22Rv1 (cell line): Measurements from ENCODE around the gene PYGO2.

ENCODE experiments used
- H3K27ac ChIP-seq: fragments of 450-650 bp; 2 replicates; pipeline ENCODE4 v1.5.1; 2017
- ZFX ChIP-seq: fragments of 450-650 bp; IDR thresholded peaks from 2 replicates; pipeline ENCODE4 v1.6.1; 2017; ENCODE audit warnings: antibody characterized with exemption, borderline replicate concordance
- TF ChIP-seq, protein P1 (sequence below): fragments of 450-650 bp; IDR thresholded peaks from 2 replicates; pipeline ENCODE4 v1.5.1; 2017; ENCODE audit warnings: mild to moderate bottlenecking

PYGO2 gene

DNA sequence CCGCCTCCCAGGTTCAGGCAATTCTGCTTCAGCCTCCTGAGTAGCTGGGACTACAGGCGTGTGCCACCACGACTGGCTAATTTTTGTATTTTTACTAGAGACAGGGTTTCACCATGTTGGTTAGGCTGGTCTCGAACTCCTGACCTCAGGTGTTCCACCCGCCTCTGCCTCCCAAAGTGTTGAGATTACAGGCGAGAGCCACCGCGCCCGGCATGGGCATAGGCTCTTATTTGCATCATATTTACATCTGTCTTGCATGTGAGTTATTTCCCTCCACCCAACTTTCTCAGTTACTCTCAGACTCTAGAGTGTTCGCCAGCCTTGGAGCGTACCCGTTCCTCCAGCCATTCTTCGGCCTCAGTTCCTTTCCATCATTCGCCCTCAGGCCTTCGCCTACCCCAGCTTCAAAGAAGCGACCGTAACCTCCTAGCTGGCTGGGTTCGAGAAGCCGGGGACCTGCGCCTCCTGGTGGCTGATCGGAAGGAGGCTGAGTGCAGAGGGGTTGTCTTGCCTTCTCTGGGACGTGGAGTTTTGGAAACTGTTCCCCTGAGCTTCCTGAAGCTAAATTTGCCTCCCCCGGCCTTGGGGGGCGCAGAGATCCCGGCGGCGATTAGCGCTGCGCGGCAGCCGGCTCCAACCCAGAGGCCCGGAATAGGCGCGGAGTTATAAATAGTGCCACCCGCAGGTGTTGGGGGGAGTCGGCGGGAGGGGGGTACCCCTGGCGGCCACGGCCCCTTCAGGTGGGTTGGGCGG is 37.4 kb upstream of the PYGO2 start:
- H3K27ac ChIP-seq: peak overlapping the region; percentile 98
- no peak for TF ChIP-seq ZFX
- TF ChIP-seq, protein P1, sequence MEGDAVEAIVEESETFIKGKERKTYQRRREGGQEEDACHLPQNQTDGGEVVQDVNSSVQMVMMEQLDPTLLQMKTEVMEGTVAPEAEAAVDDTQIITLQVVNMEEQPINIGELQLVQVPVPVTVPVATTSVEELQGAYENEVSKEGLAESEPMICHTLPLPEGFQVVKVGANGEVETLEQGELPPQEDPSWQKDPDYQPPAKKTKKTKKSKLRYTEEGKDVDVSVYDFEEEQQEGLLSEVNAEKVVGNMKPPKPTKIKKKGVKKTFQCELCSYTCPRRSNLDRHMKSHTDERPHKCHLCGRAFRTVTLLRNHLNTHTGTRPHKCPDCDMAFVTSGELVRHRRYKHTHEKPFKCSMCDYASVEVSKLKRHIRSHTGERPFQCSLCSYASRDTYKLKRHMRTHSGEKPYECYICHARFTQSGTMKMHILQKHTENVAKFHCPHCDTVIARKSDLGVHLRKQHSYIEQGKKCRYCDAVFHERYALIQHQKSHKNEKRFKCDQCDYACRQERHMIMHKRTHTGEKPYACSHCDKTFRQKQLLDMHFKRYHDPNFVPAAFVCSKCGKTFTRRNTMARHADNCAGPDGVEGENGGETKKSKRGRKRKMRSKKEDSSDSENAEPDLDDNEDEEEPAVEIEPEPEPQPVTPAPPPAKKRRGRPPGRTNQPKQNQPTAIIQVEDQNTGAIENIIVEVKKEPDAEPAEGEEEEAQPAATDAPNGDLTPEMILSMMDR: peak; percentile 98

GRCh38 chr1:154998201-154998780 is 36.7 kb upstream of the PYGO2 start:
- peak overlapping the region; percentile 98 for H3K27ac ChIP-seq
- TF ChIP-seq, protein P1: no peak; the same call in 1 of the 2 replicates
- no peak for TF ChIP-seq ZFX

DNA sequence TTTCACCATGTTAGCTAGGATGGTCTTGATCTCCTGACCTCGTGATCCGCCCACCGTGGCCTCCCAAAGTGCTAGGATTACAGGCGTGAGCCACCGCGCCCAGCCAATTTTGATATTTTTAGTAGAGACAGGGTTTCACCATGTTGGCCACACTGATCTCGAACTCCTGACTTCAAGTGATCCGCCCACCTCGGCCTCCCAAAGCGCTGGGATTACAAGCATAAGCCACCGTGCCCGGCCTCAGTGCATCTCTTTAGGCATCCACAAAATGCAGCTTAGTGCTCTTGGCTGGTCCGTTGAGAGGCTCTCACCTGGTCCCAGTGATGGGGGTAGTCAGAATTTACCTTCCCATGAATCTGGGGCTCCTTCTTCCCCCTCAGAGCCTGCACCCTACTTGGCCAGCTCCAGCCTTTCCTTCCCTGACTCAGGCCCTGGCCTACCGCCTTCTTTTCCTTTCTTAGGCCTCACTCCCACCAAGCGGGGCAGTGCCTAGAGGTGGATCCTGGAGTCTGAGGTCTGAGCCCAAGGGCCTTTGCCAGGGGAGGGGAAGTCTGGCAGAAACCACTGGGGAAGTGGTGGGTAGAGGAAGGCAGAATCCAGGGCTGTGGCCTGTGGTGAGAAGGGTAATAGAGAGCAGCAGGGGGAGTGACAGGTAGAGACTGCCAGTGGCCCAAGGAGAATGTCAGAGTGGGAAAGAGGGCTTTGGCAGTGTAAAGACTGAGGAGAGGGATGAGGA is 35.6 kb upstream of the PYGO2 start:
- peak overlapping the region; percentile 47 for H3K27ac ChIP-seq

DNA sequence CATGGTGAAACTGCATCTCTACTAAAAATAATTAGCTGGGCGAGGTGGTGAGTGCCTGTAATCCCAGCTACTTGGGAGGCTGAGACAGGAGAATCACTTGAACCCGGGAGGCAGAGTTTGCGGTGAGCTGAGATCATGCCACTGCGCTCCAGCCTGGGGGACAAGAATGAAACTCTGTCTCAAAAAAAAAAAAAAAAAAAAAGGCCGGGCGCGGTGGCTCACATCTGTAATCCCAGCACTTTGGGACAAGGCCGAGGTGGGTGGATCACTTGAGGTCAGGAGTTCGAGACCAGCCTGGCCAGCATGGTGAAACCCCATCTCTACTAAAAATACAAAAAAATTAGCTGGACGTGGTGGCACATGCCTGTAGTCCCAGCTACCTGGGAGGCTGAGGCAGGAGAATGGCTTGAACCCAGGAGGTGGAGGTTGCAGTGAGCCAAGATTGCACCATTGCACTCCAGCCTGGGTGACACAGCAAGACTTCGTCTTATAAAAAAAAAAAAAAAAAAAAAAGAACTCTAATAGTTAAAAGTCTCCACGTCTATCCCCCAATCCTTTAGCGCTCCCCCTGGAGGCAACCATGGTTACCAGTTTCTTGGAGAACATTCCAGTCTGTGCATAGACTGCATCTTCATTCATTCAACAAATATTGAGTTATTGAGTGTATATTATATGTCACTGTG is 33.9 kb upstream of the PYGO2 start:
- TF ChIP-seq, protein P1: peak; percentile 65
- peak overlapping the region; percentile 57; the same call in 1 of the 2 replicates for H3K27ac ChIP-seq

More for the DNA sequence above, 35.6 kb upstream of the PYGO2 start:
- TF ChIP-seq, protein P1: no peak
- TF ChIP-seq ZFX: no peak

DNA sequence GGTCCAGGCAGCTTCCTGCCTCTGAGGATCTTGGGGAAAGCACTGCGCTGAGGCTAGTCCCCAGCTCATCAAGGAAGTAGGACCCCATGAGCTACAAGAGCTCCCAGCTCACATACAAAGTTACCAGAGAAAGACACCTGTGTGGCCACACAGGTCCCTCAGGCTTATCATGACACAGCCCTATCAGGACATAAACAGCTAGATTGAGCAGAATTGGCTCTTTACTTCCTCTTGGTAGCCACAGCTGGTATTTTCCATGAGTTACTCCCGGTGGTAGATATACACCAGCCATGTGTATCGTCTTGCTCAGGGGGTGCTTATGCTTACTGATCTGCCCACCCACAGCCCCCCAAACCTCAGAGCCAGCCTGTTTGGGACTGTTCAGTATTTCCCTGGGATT is 33.0 kb upstream of the PYGO2 start:
- H3K27ac ChIP-seq: peak overlapping the region; percentile 57
- TF ChIP-seq, protein P1: no peak
- TF ChIP-seq ZFX: no peak

DNA sequence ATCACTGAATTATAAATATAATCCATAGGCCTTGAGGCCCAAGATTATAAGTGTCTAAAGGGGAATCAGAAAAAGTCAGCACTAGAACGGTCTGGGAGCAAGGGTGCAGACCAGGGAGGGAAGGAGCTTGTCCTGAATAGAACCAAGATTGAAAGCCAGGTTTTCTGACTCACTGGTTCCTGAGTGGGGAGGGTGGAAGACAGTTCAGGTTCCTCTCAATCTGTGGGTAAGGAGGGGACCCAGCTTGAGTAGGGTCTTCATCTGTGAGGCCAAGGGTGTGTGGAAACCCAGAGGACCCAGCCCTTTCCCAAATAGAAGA is 32.6 kb upstream of the PYGO2 start:
- H3K27ac ChIP-seq: peak overlapping the region; percentile 57
- TF ChIP-seq, protein P1: no peak
- no peak for TF ChIP-seq ZFX
